GM19438 (cell line): Measurements from ENCODE around the gene NDUFA5.
"Not testable (repeated sequence)": the region's sequence is repeated elsewhere in the genome, so short reads cannot be mapped to it uniquely, and the experiment has no call there.

ENCODE experiments used
- ATAC-seq: cut with Tn5 transposase; IDR thresholded peaks from one replicate; pipeline ENCODE4 v1.9.1; 2021; ENCODE audit warnings: low read depth; ENCODE audit not compliant: unreplicated experiment

NDUFA5 gene

DNA sequence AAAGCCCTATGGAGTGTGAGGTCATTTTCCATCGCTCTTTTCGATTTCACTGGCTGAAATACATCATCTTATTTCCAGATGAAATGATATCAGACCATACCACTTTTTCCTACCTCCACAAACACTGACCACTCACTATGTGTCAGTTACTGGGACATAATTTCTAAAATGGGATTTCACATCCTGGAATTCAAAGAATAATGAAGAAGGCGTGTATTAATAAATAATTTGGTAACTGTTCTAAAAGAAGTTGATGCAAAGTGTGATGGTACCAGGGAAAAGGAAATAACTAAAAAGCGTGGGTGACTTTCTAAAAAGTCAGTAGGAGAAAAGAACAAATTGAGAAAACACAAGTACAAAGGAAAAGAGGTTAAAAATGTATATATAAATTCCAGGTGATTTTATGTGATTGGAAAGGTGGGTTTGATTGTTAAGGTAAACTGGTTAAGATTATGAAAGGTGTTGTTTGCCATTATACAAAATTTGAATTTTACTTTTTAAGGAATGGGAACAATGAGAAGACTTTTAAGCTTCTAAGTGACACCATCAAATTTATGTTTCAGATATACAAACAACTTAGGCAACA is 764 bp upstream of the NDUFA5 start:
- no peak for ATAC-seq

DNA sequence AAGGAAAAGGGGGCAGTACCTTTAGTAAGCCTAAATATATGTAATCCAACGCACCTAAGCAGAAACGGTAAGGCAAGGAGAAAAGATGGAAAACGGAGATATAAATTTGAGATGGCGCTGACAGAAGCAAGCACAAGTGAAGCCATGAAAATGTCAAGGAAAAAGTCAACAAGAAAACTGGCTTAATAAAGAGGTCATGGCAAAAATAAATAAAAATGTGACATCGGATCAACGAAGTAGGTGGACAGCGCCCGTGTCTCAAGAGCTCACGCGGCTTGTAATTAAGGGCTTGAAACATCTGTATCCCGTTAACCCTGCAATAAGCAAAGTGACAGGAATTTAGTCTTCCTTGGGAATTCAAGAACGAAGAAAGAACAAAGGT is 611 bp downstream of the NDUFA5 start:
- no peak for ATAC-seq

DNA sequence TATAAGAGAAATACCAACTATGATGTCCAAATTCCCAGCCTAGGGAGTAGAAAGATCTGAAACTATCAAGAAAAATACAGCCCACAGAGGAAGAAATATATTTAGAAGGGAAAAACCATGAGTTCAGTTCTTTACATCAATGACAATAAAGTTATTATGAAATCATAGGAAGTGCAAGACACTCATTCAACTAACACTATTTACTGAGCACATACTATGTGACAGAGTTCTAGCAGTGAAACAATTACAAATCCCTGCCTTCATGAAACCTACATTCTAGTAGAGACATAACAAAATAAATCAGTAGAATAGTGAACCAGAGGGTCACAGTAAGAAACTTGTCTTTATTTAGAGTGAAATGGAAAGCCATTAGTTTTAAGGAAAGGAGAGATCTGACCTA is 2.1 kb downstream of the NDUFA5 start:
- no peak for ATAC-seq

DNA sequence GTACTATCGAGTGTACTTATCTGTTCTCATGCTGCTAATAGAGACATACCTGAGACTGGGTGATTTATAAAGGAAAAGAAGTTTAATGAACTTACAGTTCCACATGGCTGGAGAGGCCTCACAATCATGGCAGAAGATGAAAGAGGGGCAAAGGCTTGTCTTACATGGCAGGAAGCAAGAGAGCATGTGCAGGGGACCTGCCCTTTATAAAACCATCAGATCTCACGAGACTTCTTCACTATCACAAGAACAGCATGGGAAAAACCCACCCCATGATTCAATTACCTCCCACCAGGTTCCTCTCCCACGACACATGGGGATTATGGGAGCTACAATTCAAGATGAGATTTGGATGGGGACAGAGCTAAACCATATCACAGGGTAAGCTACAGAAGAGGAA is 4.5 kb downstream of the NDUFA5 start:
- ATAC-seq: no peak

DNA sequence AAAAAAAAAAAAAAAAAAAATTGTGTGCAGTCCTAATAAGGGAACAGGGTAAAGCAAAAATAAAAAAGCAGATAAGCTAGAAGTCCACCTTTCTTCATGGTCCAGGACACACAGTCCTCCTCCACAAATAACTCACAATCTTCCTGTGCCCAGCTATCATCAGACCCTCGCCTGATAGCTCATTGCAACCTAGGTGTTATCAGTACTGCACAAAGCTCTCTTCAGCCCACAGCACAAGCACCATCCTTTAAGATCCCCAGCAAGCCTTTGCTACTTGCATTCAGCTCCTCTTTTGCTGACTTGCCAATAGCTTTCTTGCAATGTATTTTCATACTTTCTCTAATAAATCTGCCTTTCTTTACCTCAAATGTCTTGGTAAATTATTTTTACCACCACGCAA is 5.0 kb downstream of the NDUFA5 start:
- ATAC-seq: no peak

DNA sequence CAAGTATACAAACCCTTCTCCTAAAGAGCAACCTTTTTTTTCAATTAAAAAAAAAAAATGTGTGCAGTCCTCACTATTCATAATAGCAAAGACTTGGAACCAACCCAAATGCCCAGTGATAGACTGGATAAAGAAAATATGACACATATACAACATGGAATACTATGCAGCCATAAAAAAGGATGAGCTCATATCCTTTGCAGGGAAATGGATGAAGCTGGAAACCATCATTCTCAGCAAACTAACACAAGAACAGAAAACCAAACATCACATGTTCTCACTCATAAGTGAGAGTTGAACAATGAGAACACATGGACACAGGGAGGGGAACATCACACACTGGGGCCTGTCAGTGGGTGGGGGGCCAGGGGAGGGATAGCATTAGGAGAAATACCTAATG is 5.5 kb downstream of the NDUFA5 start:
- ATAC-seq: not testable (repeated sequence)

DNA sequence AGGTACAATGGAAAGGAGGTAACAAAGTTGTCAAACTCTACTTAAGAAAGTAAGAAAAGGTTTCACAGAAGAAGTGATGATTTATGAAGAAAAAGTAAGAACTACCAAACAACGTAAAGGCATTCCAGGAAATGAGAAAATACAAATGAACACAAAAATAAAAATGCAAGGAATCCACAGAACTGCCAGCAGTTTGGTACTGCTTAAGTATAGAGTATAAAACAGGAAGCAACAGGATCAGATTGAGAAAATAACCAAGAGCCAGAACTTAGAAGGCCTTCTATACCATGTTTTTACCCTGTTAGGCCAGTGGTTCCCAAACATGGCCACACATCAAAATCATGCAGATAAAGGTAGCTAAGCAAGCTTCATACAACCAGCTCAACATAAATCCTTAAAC is 9.2 kb downstream of the NDUFA5 start:
- no peak for ATAC-seq

DNA sequence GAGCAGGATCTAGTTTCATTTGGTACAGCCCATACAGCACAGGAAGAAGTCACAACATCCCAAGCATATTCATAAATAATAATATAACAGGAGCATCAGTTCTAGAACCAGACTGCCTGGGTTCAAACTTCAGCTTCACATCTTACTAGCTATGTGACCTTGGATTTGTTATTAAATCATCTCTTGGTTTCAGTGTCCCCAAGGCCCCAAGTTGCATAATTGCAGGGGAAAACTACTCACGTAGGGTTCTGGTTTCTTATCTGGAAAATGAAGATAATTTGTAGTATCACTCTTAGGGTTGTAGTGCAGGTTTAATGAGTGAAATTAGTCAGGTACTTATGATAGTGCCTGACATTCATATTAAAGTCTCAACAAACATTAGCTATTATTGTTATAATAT is 17.7 kb downstream of the NDUFA5 start:
- ATAC-seq: no peak

DNA sequence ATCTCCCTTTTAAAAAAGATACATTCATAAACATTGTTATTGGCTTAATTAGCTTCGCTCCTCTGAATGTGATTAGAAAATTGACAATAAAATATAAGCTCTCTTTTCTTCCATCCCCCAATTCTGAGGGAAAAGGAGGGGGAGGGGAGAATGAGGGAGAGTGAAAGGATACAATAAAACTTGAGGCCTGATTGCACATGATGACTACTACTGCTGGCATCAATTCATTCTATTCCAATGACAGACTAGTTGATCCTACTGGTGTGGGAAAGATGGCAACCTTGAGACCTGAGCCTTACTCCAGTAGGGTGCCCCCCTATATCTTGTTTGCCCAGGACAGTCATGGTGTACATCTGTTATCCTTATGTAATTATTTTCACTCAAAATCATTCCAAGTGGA is 18.7 kb downstream of the NDUFA5 start:
- ATAC-seq: no peak

DNA sequence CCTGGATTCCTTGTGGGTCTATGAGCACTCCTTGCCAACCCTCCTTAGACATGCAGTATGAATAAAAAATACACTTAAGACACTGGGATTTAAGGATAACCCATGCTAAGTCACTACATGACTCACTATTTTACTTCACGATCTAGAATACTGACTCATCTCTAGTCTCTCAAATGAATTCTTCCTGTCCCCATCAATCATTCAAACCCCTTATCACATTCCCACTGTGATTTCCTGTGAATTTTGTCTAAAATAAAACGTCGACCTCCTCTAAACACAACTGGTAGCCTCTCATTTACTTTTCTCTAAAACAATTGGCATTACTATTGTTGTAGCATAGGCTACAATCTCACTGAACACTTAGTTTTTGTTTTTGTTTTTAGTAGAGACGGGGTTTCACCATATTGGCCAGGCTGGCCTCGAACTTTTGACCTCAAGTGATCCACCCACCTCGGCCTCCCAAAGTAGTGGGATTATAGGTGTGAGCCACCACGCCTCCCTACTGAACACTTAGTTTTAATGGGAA is 19.4 kb downstream of the NDUFA5 start:
- ATAC-seq: no peak

DNA sequence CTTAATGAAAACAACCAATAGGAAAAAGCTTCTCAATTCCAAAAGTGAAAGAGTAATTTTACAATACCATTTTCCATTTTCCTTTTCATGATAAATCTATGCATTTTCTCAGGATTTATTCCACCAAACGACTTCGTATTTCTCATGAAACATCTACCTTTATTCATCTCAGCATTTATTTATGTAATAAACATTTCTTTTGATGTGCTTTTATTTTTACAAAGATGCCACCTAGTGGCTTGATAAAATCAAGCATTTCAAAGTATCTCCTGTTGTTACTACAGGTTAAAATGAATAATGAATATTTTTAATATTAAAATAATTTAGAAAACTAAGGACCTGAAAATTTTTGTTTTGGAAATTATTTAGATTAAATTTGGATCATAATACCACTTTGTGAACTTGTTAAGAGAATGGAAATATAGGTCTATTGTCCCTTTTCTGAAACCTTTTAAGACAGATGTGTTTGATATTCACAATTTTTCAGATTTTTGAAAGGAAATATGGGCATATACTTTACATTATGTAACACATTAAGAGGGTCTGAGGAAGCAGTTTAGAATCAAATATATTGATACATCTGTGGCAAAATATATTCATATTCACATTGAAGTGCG is 20.5 kb downstream of the NDUFA5 start:
- ATAC-seq: no peak

DNA sequence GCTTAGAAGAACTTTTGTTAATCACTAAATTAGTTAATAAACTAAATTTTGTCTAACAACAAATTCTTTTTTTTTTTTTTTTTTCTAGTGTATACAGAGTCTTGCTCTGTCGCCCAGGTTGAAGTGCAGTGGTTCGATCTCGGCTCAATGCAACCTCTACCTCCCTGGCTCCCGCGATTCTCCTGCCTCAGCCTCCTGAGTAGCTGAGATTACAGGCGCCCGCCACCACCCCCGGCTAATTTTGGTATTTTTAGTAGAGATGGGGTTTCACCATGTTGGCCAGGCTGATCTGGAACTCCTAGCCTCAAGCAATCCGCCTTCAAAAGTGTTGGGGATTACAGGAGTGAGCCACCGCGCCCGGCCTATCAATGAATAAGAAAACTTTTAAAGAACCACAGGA is 22.1 kb downstream of the NDUFA5 start:
- no peak for ATAC-seq

DNA sequence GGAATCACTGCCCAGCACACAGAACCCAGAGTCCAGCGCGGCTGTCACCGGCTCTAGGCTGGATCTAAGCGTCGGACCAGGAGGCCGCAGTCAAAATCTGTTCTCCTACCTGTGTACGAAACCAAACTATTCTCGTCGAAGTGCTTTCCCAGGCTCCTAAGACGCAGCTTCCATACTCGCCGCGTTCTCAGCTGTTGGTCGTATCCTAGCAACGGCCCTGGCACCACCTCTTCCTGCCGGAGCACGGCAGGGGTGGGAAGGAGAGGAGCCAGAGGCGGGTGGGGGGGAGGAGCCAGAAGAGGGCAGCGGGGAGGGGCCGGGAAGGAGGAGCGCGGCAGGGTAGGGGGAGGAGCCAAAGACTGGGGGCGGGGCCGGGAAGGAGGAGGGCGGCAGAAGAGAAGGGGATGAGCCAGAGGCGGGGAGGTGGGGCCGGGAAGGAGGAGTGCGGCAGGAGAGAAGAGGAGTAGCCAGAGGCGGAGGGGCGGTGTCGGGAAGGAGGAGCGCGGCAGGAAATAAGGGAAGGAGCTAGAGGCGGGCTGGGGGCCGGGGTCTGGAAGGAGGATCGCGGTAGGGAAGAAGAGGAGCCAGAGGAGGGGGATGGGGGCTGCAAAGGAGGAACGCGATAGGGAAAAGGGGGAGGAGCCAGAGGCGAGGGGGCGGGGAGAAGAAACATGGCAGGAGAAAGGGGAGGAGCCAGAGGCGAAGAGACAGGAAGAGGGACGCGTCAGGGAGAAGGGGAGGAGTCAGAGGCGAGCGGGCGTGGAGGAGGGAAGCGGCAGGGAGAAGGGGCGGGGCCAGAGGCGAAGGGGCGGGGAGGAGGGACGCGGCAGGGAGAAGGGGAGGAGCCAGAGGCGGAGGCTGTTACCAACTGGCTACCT is 23.0 kb downstream of the NDUFA5 start, which contains the start of gene IQUB:
Gene IQUB, minus strand, starts transcription at position 213 of the 878 bp plus-strand sequence. CDS start 22,255 bp downstream, outside the sequence.
- ATAC-seq: peak; percentile 71

DNA sequence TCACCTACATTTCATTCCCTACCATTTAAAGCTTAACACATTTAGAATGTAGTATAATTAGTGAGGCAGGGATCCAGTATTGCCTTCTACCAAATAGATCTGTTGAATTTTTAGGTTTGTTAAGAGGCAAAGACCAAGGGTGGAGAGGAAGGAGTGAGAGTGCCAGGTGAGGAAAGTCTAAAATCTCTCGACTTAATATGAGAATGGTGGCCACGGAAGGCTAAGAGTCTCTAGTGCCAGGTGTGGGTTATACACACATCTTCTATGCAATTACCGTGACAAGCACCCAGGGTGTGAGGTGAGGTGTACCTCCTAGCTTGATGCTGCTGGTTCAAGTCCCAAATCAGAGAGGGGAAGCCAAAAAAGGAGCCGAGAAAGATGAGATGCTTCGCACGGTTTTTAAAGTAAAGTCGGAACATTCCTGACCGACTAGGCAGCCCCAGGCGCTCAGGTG is 23.7 kb downstream of the NDUFA5 start:
- ATAC-seq: peak; percentile 10

DNA sequence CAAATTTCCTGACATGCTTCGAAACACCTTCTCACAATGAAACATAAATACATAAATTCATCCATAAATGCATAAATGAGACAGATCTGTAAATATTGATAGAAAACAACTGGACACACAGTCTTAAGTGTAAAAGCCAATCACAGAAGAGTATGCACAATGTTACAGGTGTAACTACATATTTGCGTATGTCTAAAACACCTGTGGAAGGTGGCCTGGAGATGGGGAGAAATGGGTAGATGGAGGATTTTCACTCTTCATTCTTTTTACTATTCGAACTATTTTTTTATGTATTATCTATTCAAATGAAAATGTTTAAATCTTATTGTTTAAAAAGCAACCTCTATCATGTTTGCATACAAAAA is 24.1 kb downstream of the NDUFA5 start:
- no peak for ATAC-seq

DNA sequence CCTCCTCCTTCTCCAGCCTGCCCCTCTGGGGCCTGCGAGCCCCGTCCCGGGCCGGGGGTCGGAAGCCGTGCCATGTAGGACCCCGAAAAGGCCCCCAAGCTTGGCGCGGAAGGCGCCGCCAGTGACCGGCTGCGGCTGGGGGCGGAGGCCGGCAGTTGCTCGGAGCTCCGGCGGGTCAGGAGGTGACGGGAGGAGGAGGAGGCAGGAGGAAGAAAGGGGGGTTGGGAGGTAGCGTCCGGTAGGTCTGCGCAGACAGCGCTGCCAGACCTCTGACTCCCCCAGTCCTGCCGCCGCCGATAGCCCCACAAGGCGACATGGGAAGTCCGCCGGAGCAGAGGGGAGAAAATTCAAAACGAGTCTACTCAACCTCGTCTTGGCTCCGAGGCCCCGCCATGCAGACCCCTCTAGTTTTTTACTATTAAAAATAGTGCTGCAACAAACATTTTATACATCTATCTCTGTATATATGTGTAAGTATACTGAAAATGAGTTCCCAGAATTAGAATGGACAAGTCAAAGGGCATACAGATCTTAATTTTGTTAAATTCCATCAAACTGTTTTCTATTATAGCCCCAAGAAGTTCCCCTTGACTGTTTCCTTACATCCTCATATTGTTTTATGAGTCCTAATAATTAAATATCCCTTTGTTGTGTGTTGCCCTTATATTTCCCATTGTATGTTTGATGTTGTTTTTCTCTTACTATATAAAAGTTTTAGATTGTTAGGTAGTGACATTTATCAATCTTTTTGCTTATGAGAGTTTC is 24.6 kb downstream of the NDUFA5 start:
- peak; percentile 41 for ATAC-seq

DNA sequence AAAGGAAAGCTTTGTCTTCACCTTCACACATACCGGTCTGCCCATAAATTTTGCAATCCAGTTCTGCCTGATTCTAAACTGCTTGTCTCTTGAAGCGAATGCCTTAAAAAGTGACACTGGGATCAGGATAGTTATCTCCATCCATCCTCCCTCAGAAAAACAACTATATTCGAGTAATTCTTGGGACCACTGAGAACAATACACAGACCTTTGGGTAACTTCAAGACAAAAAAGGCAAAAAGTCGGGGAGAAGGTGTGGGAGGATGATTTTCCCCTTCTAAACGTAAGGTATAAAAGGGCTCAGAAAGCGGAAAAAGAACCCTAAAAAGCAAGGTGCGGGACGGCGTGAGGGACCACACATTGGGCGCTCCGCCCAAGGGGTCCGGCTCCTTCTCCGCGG is 25.3 kb downstream of the NDUFA5 start:
- ATAC-seq: peak; percentile 7

DNA sequence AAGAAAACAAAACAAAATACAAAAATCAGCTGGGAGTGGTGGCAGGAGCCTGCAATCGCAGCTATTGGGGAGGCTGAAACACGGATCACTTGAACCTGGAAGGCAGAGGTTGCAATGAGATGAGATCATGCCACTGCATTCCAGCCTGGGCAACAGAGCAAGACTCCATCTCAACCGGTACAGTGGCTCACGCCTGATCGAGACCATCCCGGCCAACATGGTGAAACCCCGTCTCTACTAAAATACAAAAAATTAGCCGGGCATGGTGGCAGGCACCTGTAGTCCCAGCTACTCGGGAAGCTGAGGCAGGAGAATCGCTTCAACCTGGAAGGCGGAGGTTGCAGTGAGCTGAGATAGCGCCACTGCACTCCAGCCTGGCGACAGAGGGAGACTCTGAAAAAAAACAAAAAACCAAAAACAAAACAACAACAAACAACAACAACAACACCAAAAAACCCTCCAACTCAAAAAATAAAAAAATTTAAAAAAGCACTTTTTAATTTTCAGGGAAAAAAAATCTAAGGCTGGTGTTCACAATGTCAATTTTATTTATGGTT is 27.5 kb downstream of the NDUFA5 start:
- not testable (repeated sequence) for ATAC-seq

DNA sequence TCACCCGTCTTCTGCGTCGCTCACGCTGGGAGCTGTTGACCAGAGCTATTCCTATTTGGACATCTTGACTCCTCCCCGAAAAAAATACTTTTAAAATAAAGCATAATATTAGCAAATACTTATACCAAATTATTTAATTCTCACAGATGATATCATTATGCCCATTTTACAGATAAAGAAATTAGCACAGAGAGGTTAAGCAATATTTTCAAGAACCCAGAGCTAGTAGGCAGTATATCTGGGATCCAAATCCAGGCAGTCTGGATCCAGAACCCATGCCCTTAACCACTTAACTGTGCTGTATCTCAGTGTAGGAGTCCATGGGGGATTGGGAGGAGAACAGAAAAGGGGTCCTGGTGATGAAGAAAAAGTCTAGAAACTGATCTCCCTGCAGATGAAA is 29.4 kb downstream of the NDUFA5 start:
- ATAC-seq: no peak

DNA sequence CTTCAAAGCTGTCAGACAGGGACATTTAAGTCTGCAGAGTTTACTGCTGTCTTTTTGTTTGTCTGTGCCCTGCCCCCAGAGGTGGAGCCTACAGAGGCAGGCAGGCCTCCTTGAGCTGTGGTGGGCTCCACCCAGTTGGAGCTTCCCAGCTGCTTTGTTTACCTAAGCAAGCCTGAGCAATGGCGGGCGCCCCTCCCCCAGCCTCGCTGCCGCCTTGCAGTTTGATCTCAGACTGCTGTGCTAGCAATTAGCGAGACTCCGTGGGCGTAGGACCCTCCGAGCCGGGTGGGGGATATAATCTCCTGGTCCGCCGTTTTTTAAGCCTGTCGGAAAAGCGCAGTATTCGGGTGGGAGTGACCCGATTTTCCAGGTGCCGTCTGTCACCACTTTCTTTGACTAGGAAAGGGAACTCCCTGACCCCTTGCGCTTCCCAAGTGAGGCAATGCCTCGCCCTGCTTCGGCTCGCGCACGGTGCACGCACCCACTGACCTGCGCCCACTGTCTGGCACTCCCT is 29.8 kb downstream of the NDUFA5 start:
- not testable (repeated sequence) for ATAC-seq
